Measurements from ENCODE around the gene HMCES. TPM values are rescaled to one million over a fixed set of nuclear protein-coding genes. Genes with fewer than 3 reads are reported as not detected.

Gene HMCES
- total RNA-seq, 1 donor from 2014 or later = 37.7 TPM

- Mint-ChIP-seq H3K27me3 (ENCODE audit: unreplicated experiment) (no peaks in the 10 kb centered on the region), H3K36me3 (ENCODE audit: unreplicated experiment) (peaks cover 6% of the 10 kb centered on the region), H3K4me3 (ENCODE audit: unreplicated experiment) (no peak overlapping the region), H3K4me1 (ENCODE audit: low read depth, unreplicated experiment) (peaks cover 4% of the 10 kb centered on the region), H3K9me3 (ENCODE audit: unreplicated experiment) (peaks cover 4% of the 10 kb centered on the region), H3K27ac (ENCODE audit: unreplicated experiment) (no peak overlapping the region)
- no peak for TF ChIP-seq CTCF (IDR thresholded peaks at IDR 0.05; ENCODE audit: partially characterized antibody, unreplicated experiment)
- no peak for DNase-seq
Measured at GRCh38 chr3:129341331-129342141, 62.9 kb downstream of the HMCES start.

GRCh38 chr3:129343643-129344360 lies 65.1 kb downstream of the HMCES start:
- H3K36me3 Mint-ChIP-seq (ENCODE audit: unreplicated experiment) = no peaks in the 10 kb centered on the region
- peak; percentile 58 for DNase-seq
- peaks cover 4% of the 10 kb centered on the region for H3K9me3 Mint-ChIP-seq (ENCODE audit: unreplicated experiment)
- no peak overlapping the region for H3K4me3 Mint-ChIP-seq (ENCODE audit: unreplicated experiment)
- H3K27me3 Mint-ChIP-seq (ENCODE audit: unreplicated experiment) = peaks cover 7% of the 10 kb centered on the region
- H3K4me1 Mint-ChIP-seq (ENCODE audit: low read depth, unreplicated experiment) = peaks cover 10% of the 10 kb centered on the region
- no peak overlapping the region for H3K27ac Mint-ChIP-seq (ENCODE audit: unreplicated experiment)
- peak; percentile 30 for TF ChIP-seq CTCF (IDR thresholded peaks at IDR 0.05; ENCODE audit: partially characterized antibody, unreplicated experiment)

- Mint-ChIP-seq H3K9me3 (ENCODE audit: unreplicated experiment) (peaks cover 4% of the 10 kb centered on the region), H3K4me3 (ENCODE audit: unreplicated experiment) (no peak overlapping the region), H3K27ac (ENCODE audit: unreplicated experiment) (no peak overlapping the region), H3K27me3 (ENCODE audit: unreplicated experiment) (peaks cover 7% of the 10 kb centered on the region), H3K4me1 (ENCODE audit: low read depth, unreplicated experiment) (peaks cover 10% of the 10 kb centered on the region), H3K36me3 (ENCODE audit: unreplicated experiment) (no peaks in the 10 kb centered on the region)
- peak; percentile 29 for DNase-seq
- TF ChIP-seq CTCF (IDR thresholded peaks at IDR 0.05; ENCODE audit: partially characterized antibody, unreplicated experiment) = no peak
Measured at GRCh38 chr3:129344540-129345220, 66.0 kb downstream of the HMCES start.

DNA sequence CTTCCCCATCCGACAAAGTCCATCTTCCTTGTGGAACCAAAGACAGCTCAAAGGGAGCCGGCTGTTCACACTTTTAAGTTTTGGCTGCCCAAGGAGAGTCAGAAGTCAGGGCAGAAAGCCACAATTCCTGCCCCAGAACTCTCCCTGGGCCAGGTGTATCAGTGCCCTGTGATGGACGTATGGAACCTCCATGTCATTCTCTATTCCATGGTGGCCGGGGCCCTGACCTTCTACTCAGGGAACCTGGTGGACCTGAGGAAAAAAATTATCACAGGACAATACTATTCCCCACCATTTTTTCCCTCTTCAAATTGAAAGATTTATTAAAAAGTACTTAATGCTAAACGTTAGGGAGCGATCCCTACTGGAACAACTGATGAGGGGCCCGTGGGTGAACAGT lies 66.6 kb downstream of the HMCES start:
- peaks cover 7% of the 10 kb centered on the region for H3K27me3 Mint-ChIP-seq (ENCODE audit: unreplicated experiment)

More for the DNA sequence above, 66.6 kb downstream of the HMCES start:
- H3K4me1 Mint-ChIP-seq (ENCODE audit: low read depth, unreplicated experiment) = peaks cover 10% of the 10 kb centered on the region
- no peak overlapping the region for H3K27ac Mint-ChIP-seq (ENCODE audit: unreplicated experiment)
- no peak overlapping the region for H3K4me3 Mint-ChIP-seq (ENCODE audit: unreplicated experiment)
- DNase-seq = no peak
- no peaks in the 10 kb centered on the region for H3K36me3 Mint-ChIP-seq (ENCODE audit: unreplicated experiment)
- peaks cover 4% of the 10 kb centered on the region for H3K9me3 Mint-ChIP-seq (ENCODE audit: unreplicated experiment)
- no peak for TF ChIP-seq CTCF (IDR thresholded peaks at IDR 0.05; ENCODE audit: partially characterized antibody, unreplicated experiment)
